ENCODE measurements around the gene KRTAP12-4. TPM values are rescaled to one million over a fixed set of nuclear protein-coding genes. Genes with fewer than 3 reads are reported as not detected.

KRTAP12-4 gene
- total and polyA plus RNA-seq, 2 donors (not counting 3 experiments of a cell fraction or from before 2014, with no cell fraction given): not detected

- no peaks in the 10 kb centered on the region for H3K36me3 ChIP-seq (ENCODE audit: control insufficient read depth in 2 of 2, extremely low read depth in 1 of 2, insufficient read depth in 2 of 2, low read length in 2 of 2)
- BruUV-seq (replicated peaks): no TSS peak
- no peaks in the 10 kb centered on the region for H3K9me1 ChIP-seq (replicated peaks; ENCODE audit: control insufficient read depth, extremely low read depth, insufficient read depth, low read length)
- TF ChIP-seq MAX (IDR thresholded peaks at IDR 0.05; ENCODE audit: insufficient read depth, insufficient read length): no peak
- TF ChIP-seq POLR2A (IDR thresholded peaks at IDR 0.05; ENCODE audit: low read depth, low read length): no peak
- no peak for TF ChIP-seq POLR2AphosphoS5 (IDR thresholded peaks at IDR 0.05; ENCODE audit: insufficient read depth, low read depth, low read length)
- TF ChIP-seq EZH2 (IDR thresholded peaks at IDR 0.05; ENCODE audit: borderline replicate concordance, low read depth, low read length, severe bottlenecking): no peak
- no peak for TF ChIP-seq CTCF (IDR thresholded peaks at IDR 0.05; ENCODE audit: extremely low read depth in 1 of 2, insufficient read depth in 1 of 2, low read depth in 1 of 2, low read length in 2 of 2)
- TF ChIP-seq JUN (IDR thresholded peaks at IDR 0.05; ENCODE audit: borderline replicate concordance, insufficient read depth, insufficient read length, low read depth): no peak
- no peak for TF ChIP-seq GATA2 (IDR thresholded peaks at IDR 0.05; ENCODE audit: insufficient read depth, insufficient read length, low read depth, low read length)
- no peak for TF ChIP-seq FOS (IDR thresholded peaks at IDR 0.05; ENCODE audit: borderline replicate concordance, insufficient read depth, low read length)
- no peak for TF ChIP-seq MYC (IDR thresholded peaks at IDR 0.05; ENCODE audit: low read depth, low read length)
- no peak overlapping the region for H3K4me2 ChIP-seq (ENCODE audit: insufficient read depth, low read length)
- DNase-seq (ENCODE audit: low read depth, low spot score): no peak
- ChIA-PET POLR2A (no interaction called here), CTCF (interaction anchor here (0.8 to 4.2 kb wide), 5 partner anchors 10 to 181 kb away, joined by 3 to 28 read pairs (median 5); no protein-coding TSS in a partner anchor)
- H2AFZ ChIP-seq (ENCODE audit: low read depth, low read length): no peak overlapping the region
- dilution Hi-C loops (cut with MboI; ENCODE audit: extremely low pct_ligation_motif_present, low sequenced_read_pairs) (no loop called here), intact Hi-C loops (cut with micrococcal nuclease) (no loop called here)
- H3K27ac ChIP-seq (ENCODE audit: insufficient read depth, low read depth, low read length): no peak overlapping the region
- no peak for FAIRE-seq
- H3K9me3 ChIP-seq (replicated peaks; ENCODE audit: control insufficient read depth, insufficient read depth, low read length): no peaks in the 10 kb centered on the region
- H4K20me1 ChIP-seq (replicated peaks; ENCODE audit: control insufficient read depth, extremely low read depth, insufficient read depth, low read length): no peaks in the 10 kb centered on the region
- no peaks in the 10 kb centered on the region for H3K4me1 ChIP-seq (ENCODE audit: control insufficient read depth, extremely low read depth, insufficient read depth, low read length)
- no peaks in the 10 kb centered on the region for H3K27me3 ChIP-seq (ENCODE audit: control insufficient read depth in 2 of 2, insufficient read depth in 2 of 2, low read length in 2 of 2)
- no peak overlapping the region for H3K9ac ChIP-seq (replicated peaks; ENCODE audit: extremely low read depth, insufficient read depth, low read length)
- H3K79me2 ChIP-seq (ENCODE audit: control insufficient read depth, insufficient read depth, low read length): no peaks in the 10 kb centered on the region
- no peak overlapping the region for H3K4me3 ChIP-seq (replicated peaks in 1 of 3; ENCODE audit: insufficient read depth in 1 of 3, low read depth in 1 of 3, low read length in 3 of 3)
Measured at GRCh38 chr21:44618909-44619308, 35.5 kb downstream of the KRTAP12-4 start.
